H1 (cell line): ENCODE measurements around the gene SPOCD1. TPM values are rescaled to one million over a fixed set of nuclear protein-coding genes. Genes with fewer than 3 reads are reported as not detected.

Experiments used
- CTCF ChIA-PET: fragments of 300-600 bp; sonication (Branson Sonifier 250); formaldehyde crosslinking; loops from one replicate; lab custom pipeline; 2021; ENCODE audit not compliant: partially characterized antibody; lab: Charles Lee
- POLR2A ChIA-PET: fragments of 300-600 bp; sonication (Branson Sonifier 250); formaldehyde crosslinking; loops from one replicate; lab custom pipeline; 2021; ENCODE audit warnings: inconsistent platforms; ENCODE audit not compliant: partially characterized antibody; lab: Charles Lee
- DNase-seq, 2 experiments: peaks; one replicate each; pipeline versions ENCODE4 v3.0.0 to v3.0.0-alpha.2; 2010 to 2022; ENCODE audit warnings: low spot score in 2 of 2, low read depth in 1 of 2, mixed read lengths in 1 of 2
- FAIRE-seq: peaks from 2 replicates; lab custom pipeline; 2011; peaks lifted over from hg19 to GRCh38; lab: Jason Lieb, UNC
- H2AFZ ChIP-seq: 2 replicates; pipeline ENCODE4 v1.8.1; 2012; ENCODE audit warnings: low read length, inconsistent platforms
- H2AK5ac ChIP-seq: 2 replicates; pipeline ENCODE4 v1.6.1; 2013; ENCODE audit warnings: low read depth, low read length
- H2BK120ac ChIP-seq: replicated peaks from 2 replicates; pipeline ENCODE3; 2013; ENCODE audit warnings: low read depth, low read length, inconsistent platforms
- H2BK12ac ChIP-seq: 2 replicates; pipeline ENCODE4 v1.6.1; 2013; ENCODE audit warnings: low read depth, low read length
- H2BK15ac ChIP-seq: 2 replicates; pipeline ENCODE4 v1.6.1; 2013; ENCODE audit warnings: low read length
- H2BK20ac ChIP-seq: 2 replicates; pipeline ENCODE4 v1.6.1; 2013; ENCODE audit warnings: low read length
- H2BK5ac ChIP-seq: 2 replicates; pipeline ENCODE4 v1.6.1; 2013; ENCODE audit warnings: low read depth, low read length
- H3K14ac ChIP-seq: 2 replicates; pipeline ENCODE4 v1.6.1; 2013; ENCODE audit warnings: inconsistent platforms; ENCODE audit not compliant: insufficient read length
- H3K18ac ChIP-seq: 2 replicates; pipeline ENCODE4 v1.6.1; 2013; ENCODE audit warnings: low read length; ENCODE audit errors: extremely low read depth
- H3K23ac ChIP-seq: 2 replicates; pipeline ENCODE4 v1.6.1; 2013; ENCODE audit warnings: inconsistent platforms; ENCODE audit not compliant: insufficient read length
- H3K23me2 ChIP-seq: 2 replicates; pipeline ENCODE4 v1.6.1; 2013; ENCODE audit warnings: low read depth, low read length
- H3K27ac ChIP-seq: 2 replicates; pipeline ENCODE4 v1.6.1; 2011; ENCODE audit warnings: low read depth, low read length, inconsistent platforms
- H3K27me3 ChIP-seq, 4 experiments: replicated peaks in 1 of 4; 1 replicate in 1 of 4; 2 replicates in 3 of 4; pipeline versions ENCODE4 v1.6.1 to v1.8.1; 2011 to 2013; ENCODE audit warnings: low read length in 3 of 4, mild to moderate bottlenecking in 3 of 4, inconsistent platforms in 2 of 4, mixed read lengths in 2 of 4, moderate library complexity in 1 of 4; ENCODE audit not compliant: control insufficient read depth in 3 of 4, insufficient read depth in 3 of 4; ENCODE audit errors: extremely low read depth in 1 of 4
- H3K36me3 ChIP-seq, 4 experiments: 2 replicates each; pipeline versions ENCODE4 v1.6.1 to v1.8.1; 2011 to 2013; ENCODE audit warnings: mild to moderate bottlenecking in 4 of 4, low read length in 3 of 4, moderate library complexity in 2 of 4, control low read depth in 1 of 4, inconsistent platforms in 1 of 4; ENCODE audit not compliant: insufficient read depth in 4 of 4, control insufficient read depth in 2 of 4
- H3K4ac ChIP-seq: replicated peaks from 2 replicates; pipeline ENCODE3; 2013; ENCODE audit warnings: low read length, low read depth, mixed read lengths, inconsistent platforms; ENCODE audit not compliant: insufficient read length
- H3K4me1 ChIP-seq, 4 experiments: replicated peaks in 1 of 4; 1 replicate in 1 of 4; 2 replicates in 3 of 4; pipeline versions ENCODE4 v1.6.1 to v1.8.1; 2011 to 2013; ENCODE audit warnings: low read length in 3 of 4, inconsistent platforms in 2 of 4, mixed read lengths in 1 of 4; ENCODE audit not compliant: insufficient read depth in 4 of 4, control insufficient read depth in 3 of 4
- H3K4me2 ChIP-seq, 2 experiments: 2 replicates each; pipeline versions ENCODE4 v1.6.1 to v1.8.1; 2011 to 2013; ENCODE audit warnings: low read depth in 2 of 2, low read length in 2 of 2, control low read depth in 1 of 2, inconsistent platforms in 1 of 2, mild to moderate bottlenecking in 1 of 2; ENCODE audit not compliant: insufficient read depth in 1 of 2
- H3K4me3 ChIP-seq, 4 experiments: fragments of 200-600, 300-600 bp in 1 of 4; sonication (generic), shearing (Covaris generic), sonication (Bioruptor Twin) in 1 of 4; 2 replicates each; pipeline versions ENCODE4 v1.5.1 to v1.8.1; 2011 to 2016; ENCODE audit warnings: low read length in 4 of 4, low read depth in 3 of 4, control low read depth in 2 of 4, inconsistent platforms in 2 of 4, mild to moderate bottlenecking in 2 of 4, mixed read lengths in 1 of 4, moderate library complexity in 1 of 4; ENCODE audit not compliant: insufficient read depth in 2 of 4; ENCODE audit errors: extremely low read depth in 1 of 4
- H3K56ac ChIP-seq: replicated peaks from 2 replicates; pipeline ENCODE3; 2013; ENCODE audit warnings: low read depth, mild to moderate bottlenecking, mixed read lengths, low read length, inconsistent platforms; ENCODE audit not compliant: insufficient read length
- H3K79me1 ChIP-seq: 2 replicates; pipeline ENCODE4 v1.6.1; 2013; ENCODE audit warnings: low read depth, low read length, control low read depth
- H3K79me2 ChIP-seq, 2 experiments: 2 replicates each; pipeline versions ENCODE4 v1.6.1 to v1.8.1; 2012 to 2013; ENCODE audit warnings: low read length in 2 of 2, mild to moderate bottlenecking in 2 of 2, inconsistent platforms in 1 of 2; ENCODE audit not compliant: insufficient read depth in 2 of 2, control insufficient read depth in 1 of 2
- H3K9ac ChIP-seq, 4 experiments: replicated peaks in 1 of 4; 1 replicate in 1 of 4; 2 replicates in 3 of 4; pipeline versions ENCODE4 v1.6.1 to v1.8.1; 2011 to 2013; ENCODE audit warnings: low read depth in 3 of 4, low read length in 3 of 4, control low read depth in 2 of 4, mild to moderate bottlenecking in 2 of 4, moderate library complexity in 2 of 4, inconsistent platforms in 1 of 4; ENCODE audit errors: extremely low read depth in 1 of 4
- H3K9me3 ChIP-seq, 2 experiments: 2 replicates each; pipeline versions ENCODE4 v1.6.1 to v1.8.1; 2012 to 2013; ENCODE audit warnings: mild to moderate bottlenecking in 2 of 2, moderate library complexity in 2 of 2, control low read depth in 1 of 2, inconsistent platforms in 1 of 2, low read depth in 1 of 2, low read length in 1 of 2, mixed read lengths in 1 of 2; ENCODE audit not compliant: insufficient read depth in 2 of 2
- H4K20me1 ChIP-seq, 2 experiments: replicated peaks in 1 of 2; 2 replicates each; pipeline versions ENCODE3 to v1.8.1; 2011 to 2013; ENCODE audit warnings: inconsistent platforms in 2 of 2, low read length in 2 of 2, mild to moderate bottlenecking in 1 of 2; ENCODE audit not compliant: insufficient read depth in 2 of 2, control insufficient read depth in 1 of 2
- H4K5ac ChIP-seq: 2 replicates; pipeline ENCODE4 v1.6.1; 2013; ENCODE audit warnings: low read length, low read depth, mixed read lengths, inconsistent platforms; ENCODE audit not compliant: insufficient read length
- H4K8ac ChIP-seq: 2 replicates; pipeline ENCODE4 v1.8.0; 2013; ENCODE audit warnings: mild to moderate bottlenecking, moderate library complexity, low read length, inconsistent platforms; ENCODE audit not compliant: insufficient read depth; ENCODE audit errors: extremely low read depth
- H4K91ac ChIP-seq: replicated peaks from 2 replicates; pipeline ENCODE3; 2013; ENCODE audit warnings: low read length, mixed read lengths, inconsistent platforms; ENCODE audit not compliant: insufficient read length
- CHD2 ChIP-seq: IDR thresholded peaks from 2 replicates; pipeline ENCODE4 v1.6.1; 2012; ENCODE audit warnings: low read length, improper control_type of control experiment
- EP300 ChIP-seq, 2 experiments: IDR thresholded peaks; 1 replicate in 1 of 2; 2 replicates in 1 of 2; pipeline ENCODE4 v1.6.1; 2011 to 2012; ENCODE audit warnings: low read depth in 2 of 2, low read length in 2 of 2, mild to moderate bottlenecking in 2 of 2, borderline replicate concordance in 1 of 2, inconsistent platforms in 1 of 2, moderate library complexity in 1 of 2
- JUN ChIP-seq: IDR thresholded peaks from 2 replicates; pipeline ENCODE4 v1.6.1; 2011; ENCODE audit warnings: low read depth, mild to moderate bottlenecking, improper control_type of control experiment, low read length
- JUND ChIP-seq: IDR thresholded peaks from 2 replicates; pipeline ENCODE4 v1.6.1; 2011; ENCODE audit warnings: mild to moderate bottlenecking, improper control_type of control experiment, low read length
- PHF8 ChIP-seq: fragments of 200-600 bp; sonication (generic); conservative IDR thresholded peaks from 2 replicates; pipeline ENCODE4 v1.7.1; 2012; ENCODE audit warnings: low read depth, mild to moderate bottlenecking, inconsistent platforms, low read length, moderate library complexity
- POU5F1 ChIP-seq: IDR thresholded peaks from 2 replicates; pipeline ENCODE4 v1.6.1; 2011; ENCODE audit warnings: low read depth, mild to moderate bottlenecking, low read length, moderate library complexity
- RFX5 ChIP-seq: IDR thresholded peaks from 2 replicates; pipeline ENCODE4 v1.6.1; 2011; ENCODE audit warnings: low read depth, low read length, improper control_type of control experiment, borderline replicate concordance
- SIN3A ChIP-seq, 2 experiments: IDR thresholded peaks in 1 of 2; conservative IDR thresholded peaks in 1 of 2; 2 replicates each; pipeline ENCODE4 v1.6.1; 2011 to 2012; ENCODE audit warnings: low read length in 2 of 2, improper control_type of control experiment in 1 of 2, low read depth in 1 of 2, mild to moderate bottlenecking in 1 of 2
- SUZ12 ChIP-seq: fragments of 200-600 bp; sonication (generic); IDR thresholded peaks from 2 replicates; pipeline ENCODE4 v1.6.1; 2012; ENCODE audit warnings: mild to moderate bottlenecking, inconsistent platforms, low read length, moderate library complexity, mixed read lengths
- WGBS, 2 experiments: shearing (Covaris generic) in 1 of 2; methylation state at CpG; one replicate each; pipeline versions ENCODE4 v1.1.6 to v1.1.7; 2013 to 2015; ENCODE audit warnings: low lambda C conversion rate in 2 of 2, mixed read lengths in 2 of 2, inconsistent platforms in 1 of 2, low coverage in 1 of 2, missing lambda C conversion rate in 1 of 2; ENCODE audit not compliant: insufficient replicate concordance in 2 of 2, insufficient coverage in 1 of 2, insufficient read length in 1 of 2; ENCODE audit errors: extremely low coverage in 1 of 2, missing lambda C conversion rate in 1 of 2; 5-methylcytosine and 5-hydroxymethylcytosine counted together
- polyA plus RNA-seq, 7 experiments: library from polyadenylated mRNA; depleted of rRNA in 3 of 7; stranded (reverse) in 5 of 7; unstranded in 2 of 7; fragments of >200 nt in 5 of 7; fragments of 200-250 nt in 2 of 7; gene quantifications; 1 replicate in 5 of 7; 2 replicates in 1 of 7; 4 replicates in 1 of 7; pipeline versions ENCODE4 v1.2.1 to v1.2.3, GENCODE V29; 2011 to 2013; ENCODE audit warnings: missing spikeins in 2 of 7, mixed read lengths in 2 of 7
- total RNA-seq: library from RNA; stranded (reverse); fragmentation: NEBNext Ultra II Directional; extraction: Animal tissue kit (Norgen Biotek cat#: 25700); gene quantifications from 2 replicates; pipeline ENCODE4 v1.2.1, GENCODE V29; 2021
- TF ChIP-seq, protein P1 (sequence below): IDR thresholded peaks from 2 replicates; pipeline ENCODE4 v1.6.1; 2011; ENCODE audit warnings: low read length, improper control_type of control experiment
- TF ChIP-seq, protein P2 (sequence below): IDR thresholded peaks from 2 replicates; pipeline ENCODE4 v1.6.1; 2011; ENCODE audit warnings: low read depth, mild to moderate bottlenecking, low read length; ENCODE audit not compliant: insufficient read depth

The SPOCD1 gene
- total and polyA plus RNA-seq, 2 of the 8 experiments (the other 6 are each of a cell fraction or from before 2014, with no cell fraction given), result 1.8 to 2.9 TPM

DNA sequence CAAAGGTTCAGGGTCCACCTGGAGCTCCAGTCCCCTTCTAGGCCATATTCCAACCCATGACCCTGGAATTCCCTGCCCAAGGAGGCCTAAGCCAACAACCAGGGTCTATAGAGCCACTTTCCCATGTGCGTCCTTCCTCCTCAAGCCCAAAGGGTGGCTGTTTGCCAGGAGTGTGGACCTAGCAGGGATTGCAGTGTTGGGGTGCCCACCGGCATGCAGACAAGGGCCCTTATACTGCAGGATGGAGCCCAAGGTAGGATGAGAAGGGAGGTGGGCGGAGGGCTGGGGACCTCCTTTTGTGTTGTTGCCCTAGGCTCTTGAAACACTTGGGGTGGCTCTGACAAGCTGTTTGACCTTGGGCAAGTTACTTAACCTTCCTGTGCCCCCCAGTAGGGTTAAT is 32.0 kb downstream of the SPOCD1 start:
- no peaks in the 10 kb centered on the region for H3K36me3 ChIP-seq
- DNase-seq (no peak), FAIRE-seq (no peak)
- H4K5ac ChIP-seq, result no peak overlapping the region
- H3K79me2 ChIP-seq, result no peaks in the 10 kb centered on the region
- H2BK15ac ChIP-seq, result 0 out of 2 replicates have a peak overlapping the region, but pooled peaks have one; percentile 34
- no peak overlapping the region for H3K23ac ChIP-seq
- H2BK5ac ChIP-seq, result no peak overlapping the region
- H3K14ac ChIP-seq, result no peak overlapping the region
- no peak overlapping the region for H3K9ac ChIP-seq
- peak overlapping the region; percentile 5 for H2BK120ac ChIP-seq
- ChIA-PET CTCF (interaction anchor here (0.6 to 3.3 kb wide), 8 partner anchors 11 to 206 kb away, joined by 3 to 22 read pairs (median 5); partner anchors contain the start of gene ADGRB2), POLR2A (interaction anchor here (0.6 to 2.2 kb wide), 6 partner anchors 9 to 150 kb away, joined by 3 to 6 read pairs (median 4); partner anchors contain the start of gene PEF1)
- H3K4me1 ChIP-seq, result peaks cover 0 to 25% (median 21%) of the 10 kb centered on the region in 4 experiments; a peak in 6 of 7 replicates
- H3K4me2 ChIP-seq, result no peak overlapping the region
- H3K4ac ChIP-seq, result no peak overlapping the region
- H2BK12ac ChIP-seq, result peak overlapping the region; percentile 82; the same call in 1 of the 2 replicates
- peak overlapping the region; percentile 25; the same call in 1 of the 2 replicates for H2AK5ac ChIP-seq
- no peak overlapping the region for H3K27ac ChIP-seq
- no peaks in the 10 kb centered on the region; a peak in 1 of 7 replicates for H3K27me3 ChIP-seq
- no peak overlapping the region for H3K4me3 ChIP-seq
- no peaks in the 10 kb centered on the region for H3K79me1 ChIP-seq
- no peak overlapping the region for H2AFZ ChIP-seq
- no peak overlapping the region; the same call in 1 of the 2 replicates for H3K18ac ChIP-seq
- H4K91ac ChIP-seq, result peak overlapping the region; percentile 2
- H2BK20ac ChIP-seq, result 0 out of 2 replicates have a peak overlapping the region, but pooled peaks have one; percentile 75
- H3K9me3 ChIP-seq, result no peaks in the 10 kb centered on the region
- H4K8ac ChIP-seq, result 0 out of 2 replicates have a peak overlapping the region, but pooled peaks have one; percentile 7
- 87% methylated on average over 3 of the region's 3 CpGs; no CpG with 5 or more reads in 1 of the 2 experiments for WGBS, 2 experiments
- H4K20me1 ChIP-seq, result no peaks in the 10 kb centered on the region
- H3K23me2 ChIP-seq, result peaks cover 8% of the 10 kb centered on the region
- no peak overlapping the region for H3K56ac ChIP-seq
- TF ChIP-seq JUND (no peak), SUZ12 (no peak), EP300 (IDR thresholded peaks at IDR 0.05; ENCODE audit: borderline replicate concordance in 1 of 2, low read depth in 2 of 2, low read length in 2 of 2) (no peak), CHD2 (no peak), JUN (no peak), RFX5 (no peak), POU5F1 (no peak), SIN3A (conservative IDR thresholded peaks at IDR 0.05 in 1 of 2, IDR thresholded peaks at IDR 0.05 in 1 of 2; ENCODE audit: low read depth in 1 of 2, low read length in 2 of 2) (no peak), PHF8 (no peak)
- TF ChIP-seq, protein P1, sequence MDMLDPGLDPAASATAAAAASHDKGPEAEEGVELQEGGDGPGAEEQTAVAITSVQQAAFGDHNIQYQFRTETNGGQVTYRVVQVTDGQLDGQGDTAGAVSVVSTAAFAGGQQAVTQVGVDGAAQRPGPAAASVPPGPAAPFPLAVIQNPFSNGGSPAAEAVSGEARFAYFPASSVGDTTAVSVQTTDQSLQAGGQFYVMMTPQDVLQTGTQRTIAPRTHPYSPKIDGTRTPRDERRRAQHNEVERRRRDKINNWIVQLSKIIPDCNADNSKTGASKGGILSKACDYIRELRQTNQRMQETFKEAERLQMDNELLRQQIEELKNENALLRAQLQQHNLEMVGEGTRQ, result no peak
- TF ChIP-seq, protein P2, sequence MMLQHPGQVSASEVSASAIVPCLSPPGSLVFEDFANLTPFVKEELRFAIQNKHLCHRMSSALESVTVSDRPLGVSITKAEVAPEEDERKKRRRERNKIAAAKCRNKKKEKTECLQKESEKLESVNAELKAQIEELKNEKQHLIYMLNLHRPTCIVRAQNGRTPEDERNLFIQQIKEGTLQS, result no peak
